Liver (tissue), 9 donors: ENCODE data around the gene MLLT10. TPM values are rescaled to one million over a fixed set of nuclear protein-coding genes. Genes with fewer than 3 reads are reported as not detected.

Experiments
- DNase-seq: peaks from one replicate; pipeline ENCODE4 v3.0.0-alpha.2; 2017; ENCODE audit warnings: low spot score
- H3K27ac ChIP-seq, 2 donors: one replicate each; pipeline ENCODE4 v1.7.0; 2013; ENCODE audit warnings: inconsistent platforms in 2 of 2, low read length in 2 of 2, control low read depth in 1 of 2, low read depth in 1 of 2, mild to moderate bottlenecking in 1 of 2
- H3K27me3 ChIP-seq, 4 donors: one replicate each; pipeline versions ENCODE4 v1.6.1 to v1.7.0; 2013; ENCODE audit warnings: low read length in 3 of 4, inconsistent platforms in 1 of 4, mild to moderate bottlenecking in 1 of 4, moderate library complexity in 1 of 4; ENCODE audit not compliant: control insufficient read depth in 4 of 4, insufficient read depth in 4 of 4
- H3K36me3 ChIP-seq, 4 donors: one replicate each; pipeline versions ENCODE4 v1.6.1 to v1.7.0; 2013; ENCODE audit warnings: low read length in 3 of 4, mild to moderate bottlenecking in 3 of 4, low read depth in 1 of 4, moderate library complexity in 1 of 4; ENCODE audit not compliant: control insufficient read depth in 4 of 4, insufficient read depth in 3 of 4
- H3K4me1 ChIP-seq, 4 donors: one replicate each; pipeline versions ENCODE4 v1.6.1 to v1.7.0; 2013; ENCODE audit warnings: low read length in 3 of 4, mild to moderate bottlenecking in 3 of 4, moderate library complexity in 1 of 4; ENCODE audit not compliant: control insufficient read depth in 4 of 4, insufficient read depth in 4 of 4
- H3K4me3 ChIP-seq, 3 donors: one replicate each; pipeline versions ENCODE4 v1.6.1 to v1.7.0; 2013; ENCODE audit warnings: low read length in 3 of 3, control low read depth in 1 of 3, low read depth in 1 of 3, mild to moderate bottlenecking in 1 of 3
- H3K9ac ChIP-seq, 2 donors: one replicate each; pipeline ENCODE4 v1.7.0; 2013; ENCODE audit warnings: low read length in 2 of 2, mild to moderate bottlenecking in 2 of 2, moderate library complexity in 2 of 2, control low read depth in 1 of 2, low read depth in 1 of 2
- H3K9me3 ChIP-seq, 4 donors: one replicate each; pipeline versions ENCODE4 v1.6.1 to v1.7.0; 2013; ENCODE audit warnings: low read length in 3 of 4; ENCODE audit not compliant: control insufficient read depth in 4 of 4
- ATF3 ChIP-seq: IDR thresholded peaks from 2 replicates; pipeline ENCODE4 v1.6.1; 2016; ENCODE audit warnings: antibody characterized with exemption
- CTCF ChIP-seq: fragments of 150-350 bp; IDR thresholded peaks from 2 replicates; pipeline ENCODE4 v1.5.1; 2017; ENCODE audit warnings: improper control_type of control experiment, low read depth, low read length; ENCODE audit not compliant: missing input control
- EGR1 ChIP-seq, 2 donors: IDR thresholded peaks; 2 replicates each; pipeline ENCODE4 v1.6.1; 2016 to 2018; ENCODE audit warnings: antibody characterized with exemption in 2 of 2, low read depth in 2 of 2
- FOXA1 ChIP-seq: IDR thresholded peaks from 2 replicates; pipeline ENCODE4 v1.6.1; 2016; ENCODE audit warnings: antibody characterized with exemption
- FOXA2 ChIP-seq: IDR thresholded peaks from 2 replicates; pipeline ENCODE4 v1.6.1; 2016; ENCODE audit warnings: antibody characterized with exemption
- GABPA ChIP-seq, 2 donors: IDR thresholded peaks in 1 of 2; conservative IDR thresholded peaks in 1 of 2; 2 replicates each; pipeline ENCODE4 v1.6.1; 2016; ENCODE audit warnings: antibody characterized with exemption in 2 of 2, mild to moderate bottlenecking in 1 of 2, moderate library complexity in 1 of 2
- HNF4A ChIP-seq, 2 donors: conservative IDR thresholded peaks; 2 replicates each; pipeline ENCODE4 v1.6.1; 2016; ENCODE audit warnings: antibody characterized with exemption in 2 of 2, mild to moderate bottlenecking in 2 of 2
- HNF4G ChIP-seq: IDR thresholded peaks from 2 replicates; pipeline ENCODE4 v1.6.1; 2016; ENCODE audit warnings: antibody characterized with exemption
- JUND ChIP-seq, 2 donors: IDR thresholded peaks; 2 replicates each; pipeline ENCODE4 v1.6.1; 2016; ENCODE audit warnings: antibody characterized with exemption in 2 of 2
- MAX ChIP-seq: IDR thresholded peaks from 2 replicates; pipeline ENCODE4 v1.6.1; 2016; ENCODE audit warnings: antibody characterized with exemption
- NR2F2 ChIP-seq: IDR thresholded peaks from 2 replicates; pipeline ENCODE4 v1.6.1; 2016; ENCODE audit warnings: antibody characterized with exemption
- RAD21 ChIP-seq, 2 donors: IDR thresholded peaks; 2 replicates each; pipeline ENCODE4 v1.6.1; 2016; ENCODE audit warnings: antibody characterized with exemption in 2 of 2, mild to moderate bottlenecking in 2 of 2
- REST ChIP-seq: IDR thresholded peaks from 2 replicates; pipeline ENCODE4 v1.6.1; 2016; ENCODE audit warnings: antibody characterized with exemption, mild to moderate bottlenecking
- RXRA ChIP-seq, 2 donors: IDR thresholded peaks; 2 replicates each; pipeline ENCODE4 v1.6.1; 2017 to 2018; ENCODE audit warnings: antibody characterized with exemption in 2 of 2, mild to moderate bottlenecking in 1 of 2
- SP1 ChIP-seq: IDR thresholded peaks from 2 replicates; pipeline ENCODE4 v1.6.1; 2018; ENCODE audit warnings: antibody characterized with exemption, mild to moderate bottlenecking
- TAF1 ChIP-seq: conservative IDR thresholded peaks from 2 replicates; pipeline ENCODE4 v1.6.1; 2016; ENCODE audit warnings: antibody characterized with exemption, mild to moderate bottlenecking
- YY1 ChIP-seq: IDR thresholded peaks from 2 replicates; pipeline ENCODE4 v1.6.1; 2016; ENCODE audit warnings: antibody characterized with exemption, mild to moderate bottlenecking
- ZBTB33 ChIP-seq: IDR thresholded peaks from 2 replicates; pipeline ENCODE4 v1.6.1; 2016; ENCODE audit warnings: antibody characterized with exemption
- WGBS: extraction: QIAGEN DNeasy Blood & Tissue Kit; methylation state at CpG from one replicate; pipeline ENCODE4 v1.1.7; 2013; 5-methylcytosine and 5-hydroxymethylcytosine counted together
- polyA plus RNA-seq, 2 donors: library from polyadenylated mRNA; stranded (reverse) in 1 of 2; unstranded in 1 of 2; fragments of 200-250 nt in 1 of 2; fragments of >200 nt in 1 of 2; fragmentation: Nextera tagmentation in 1 of 2; extraction: Ambion mirVana in 1 of 2; gene quantifications; one replicate each; pipeline versions ENCODE4 v1.2.1 to v1.2.3, GENCODE V29; 2013 to 2015
- total RNA-seq, 2 donors: library from RNA; depleted of rRNA; stranded (reverse); fragments of >200 nt; gene quantifications; one replicate each; pipeline ENCODE4 v1.2.3, GENCODE V29; 2014
- donor health status: healthy.
- donor health status: healthy.
- donor health status: healthy.
- donor health status: healthy.
- donor health status: healthy.

MLLT10 gene
- total and polyA plus RNA-seq, 4 donors: 11.9 to 47.4 (median 22.6) TPM

GRCh38 chr10:21707498-21707897, 173.5 kb downstream of the MLLT10 start:
- H3K4me3 ChIP-seq: no peak overlapping the region
- H3K4me1 ChIP-seq: no peaks in the 10 kb centered on the region
- over 99% methylated on average over 3 of the region's 3 CpGs for WGBS
- H3K27me3 ChIP-seq: no peaks in the 10 kb centered on the region
- TF ChIP-seq JUND (IDR thresholded peaks at IDR 0.05) (no peak), ATF3 (no peak)
- H3K9me3 ChIP-seq: no peaks in the 10 kb centered on the region
- H3K36me3 ChIP-seq: peaks cover 0 to 4% (median 3%) of the 10 kb centered on the region in 4 donors
- no peak for DNase-seq
- no peak overlapping the region for H3K9ac ChIP-seq
- no peak overlapping the region for H3K27ac ChIP-seq

GRCh38 chr10:21712975-21713374, 178.9 kb downstream of the MLLT10 start:
- WGBS: 95% methylated on average over 4 of the region's 4 CpGs
- DNase-seq: no peak
- no peak overlapping the region for H3K9ac ChIP-seq
- no peak overlapping the region for H3K4me3 ChIP-seq
- H3K27me3 ChIP-seq: no peaks in the 10 kb centered on the region
- H3K9me3 ChIP-seq: no peaks in the 10 kb centered on the region
- H3K4me1 ChIP-seq: no peaks in the 10 kb centered on the region
- TF ChIP-seq HNF4G (no peak), NR2F2 (no peak), FOXA2 (no peak), FOXA1 (no peak), SP1 (no peak), EGR1 (IDR thresholded peaks at IDR 0.05; ENCODE audit: low read depth in 2 of 2) (no peak), CTCF (no peak), JUND (IDR thresholded peaks at IDR 0.05) (no peak), YY1 (no peak), RXRA (IDR thresholded peaks at IDR 0.05) (no peak), ATF3 (no peak), RAD21 (IDR thresholded peaks at IDR 0.05) (no peak), HNF4A (conservative IDR thresholded peaks at IDR 0.05) (no peak), TAF1 (no peak), GABPA (IDR thresholded peaks at IDR 0.05 in 1 of 2, conservative IDR thresholded peaks at IDR 0.05 in 1 of 2) (no peak)
- no peak overlapping the region for H3K27ac ChIP-seq
- H3K36me3 ChIP-seq: peaks cover 5 to 22% (median 15%) of the 10 kb centered on the region in 4 donors

- H3K36me3 ChIP-seq: peaks cover 3 to 22% (median 18%) of the 10 kb centered on the region in 4 donors
- H3K9me3 ChIP-seq: no peaks in the 10 kb centered on the region
- no peaks in the 10 kb centered on the region for H3K27me3 ChIP-seq
- no peaks in the 10 kb centered on the region for H3K4me1 ChIP-seq
- H3K9ac ChIP-seq: peak overlapping the region in 1 of 2 donors; percentile 2
- no peak for DNase-seq
- TF ChIP-seq REST: no peak
- no peak for TF ChIP-seq NR2F2
- no peak for TF ChIP-seq ATF3
- TF ChIP-seq ZBTB33: no peak
- TF ChIP-seq MAX: no peak
- no peak for TF ChIP-seq EGR1 (IDR thresholded peaks at IDR 0.05; ENCODE audit: low read depth in 2 of 2)
- TF ChIP-seq JUND (IDR thresholded peaks at IDR 0.05): no peak
- TF ChIP-seq RXRA (IDR thresholded peaks at IDR 0.05): no peak
- no peak for TF ChIP-seq YY1
- no peak overlapping the region for H3K27ac ChIP-seq
- WGBS: 75% methylated on average over 2 of the region's 2 CpGs
- no peak overlapping the region for H3K4me3 ChIP-seq
These were observed 181.6 kb downstream of the MLLT10 start for GRCh38 chr10:21715531-21716195.
